OCI-LY1 (cell line): ENCODE measurements around the gene CALHM5.

Experiments
- H2AFZ ChIP-seq: fragments of 200-600 bp; sonication (generic), shearing (Covaris generic); 2 replicates; pipeline ENCODE4 v1.6.0; 2014; ENCODE audit warnings: antibody characterized with exemption, mild to moderate bottlenecking, low read length
- H3F3A ChIP-seq: fragments of 200-600 bp; sonication (generic), shearing (Covaris generic); 2 replicates; pipeline ENCODE4 v1.6.0; 2014; ENCODE audit warnings: mild to moderate bottlenecking, antibody characterized with exemption, low read length, moderate library complexity; ENCODE audit not compliant: insufficient read depth
- H3K27ac ChIP-seq: fragments of 200-600 bp; sonication (generic); 2 replicates; pipeline ENCODE4 v1.5.1; 2014; ENCODE audit warnings: low read length, mixed run types, mild to moderate bottlenecking, low read depth; ENCODE audit not compliant: poor library complexity, severe bottlenecking
- H3K27me3 ChIP-seq: fragments of 200-600 bp; sonication (generic); 2 replicates; pipeline ENCODE4 v1.6.0; 2014; ENCODE audit warnings: antibody characterized with exemption, mild to moderate bottlenecking, low read length, moderate library complexity; ENCODE audit not compliant: insufficient read depth
- H3K36me3 ChIP-seq: fragments of 200-600 bp; sonication (generic); 2 replicates; pipeline ENCODE4 v1.6.1; 2014; ENCODE audit warnings: mild to moderate bottlenecking, antibody characterized with exemption, low read length, moderate library complexity, mixed read lengths; ENCODE audit not compliant: insufficient read depth
- H3K4me1 ChIP-seq: fragments of 200-600 bp; sonication (generic); 2 replicates; pipeline ENCODE4 v1.5.1; 2014; ENCODE audit warnings: mild to moderate bottlenecking, low read length, moderate library complexity; ENCODE audit not compliant: insufficient read depth, severe bottlenecking
- H3K4me2 ChIP-seq: fragments of 200-600 bp; sonication (generic), shearing (Covaris generic); 2 replicates; pipeline ENCODE4 v1.6.1; 2014; ENCODE audit warnings: low read length
- H3K4me3 ChIP-seq: fragments of 200-600 bp; sonication (generic); 2 replicates; pipeline ENCODE4 v1.5.1; 2014; ENCODE audit warnings: low read length, low read depth, mild to moderate bottlenecking, mixed read lengths; ENCODE audit not compliant: poor library complexity, severe bottlenecking
- H3K79me2 ChIP-seq: fragments of 200-600 bp; shearing (Covaris generic); 2 replicates; pipeline ENCODE4 v1.6.1; 2016; ENCODE audit warnings: mixed run types, low read length, mixed read lengths; ENCODE audit not compliant: insufficient read depth
- H3K9ac ChIP-seq: fragments of 200-600 bp; sonication (generic), shearing (Covaris generic); 2 replicates; pipeline ENCODE4 v1.6.1; 2014; ENCODE audit warnings: mild to moderate bottlenecking, low read length, mixed read lengths
- H3K9me2 ChIP-seq: fragments of 200-600 bp; sonication (generic), shearing (Covaris generic); 2 replicates; pipeline ENCODE4 v1.6.1; 2014; ENCODE audit warnings: low read depth, mild to moderate bottlenecking, low read length, mixed read lengths
- H3K9me3 ChIP-seq: fragments of 200-600 bp; shearing (Covaris generic); 2 replicates; pipeline ENCODE4 v1.6.1; 2014; ENCODE audit warnings: low read length, mixed read lengths
- H4K20me1 ChIP-seq: fragments of 200-600 bp; sonication (generic), shearing (Covaris generic); 2 replicates; pipeline ENCODE4 v1.6.0; 2016; ENCODE audit warnings: mild to moderate bottlenecking, low read length; ENCODE audit not compliant: insufficient read depth
- CTCF ChIP-seq: fragments of 200-600 bp; sonication (generic), shearing (Covaris generic); IDR thresholded peaks from 2 replicates; pipeline ENCODE4 v1.5.1; 2017; ENCODE audit warnings: mild to moderate bottlenecking, antibody characterized with exemption, low read length, moderate library complexity, mixed read lengths
- EZH2 ChIP-seq: fragments of 200-600 bp; sonication (generic), shearing (Covaris generic); IDR thresholded peaks from 2 replicates; pipeline ENCODE4 v1.8.0; 2017; ENCODE audit warnings: borderline replicate concordance, mixed run types, mild to moderate bottlenecking, antibody characterized with exemption, low read length, moderate library complexity, mixed read lengths

CALHM5 gene

GRCh38 chr6:116512734-116513133 is 1.3 kb downstream of the CALHM5 start:
- Histone ChIP-seq H3K4me1 (no peaks in the 10 kb centered on the region), H3K79me2 (no peaks in the 10 kb centered on the region), H3K27ac (no peak overlapping the region), H3K4me3 (no peak overlapping the region), H4K20me1 (no peaks in the 10 kb centered on the region), H3K27me3 (no peaks in the 10 kb centered on the region; the same call in 1 of the 2 replicates), H3K36me3 (no peaks in the 10 kb centered on the region), H3K4me2 (no peak overlapping the region), H3K9me2 (no peaks in the 10 kb centered on the region), H3K9me3 (no peaks in the 10 kb centered on the region), H3K9ac (no peak overlapping the region), H3F3A (no peaks in the 10 kb centered on the region), H2AFZ (no peak overlapping the region)
- TF ChIP-seq CTCF (no peak), EZH2 (no peak)

DNA sequence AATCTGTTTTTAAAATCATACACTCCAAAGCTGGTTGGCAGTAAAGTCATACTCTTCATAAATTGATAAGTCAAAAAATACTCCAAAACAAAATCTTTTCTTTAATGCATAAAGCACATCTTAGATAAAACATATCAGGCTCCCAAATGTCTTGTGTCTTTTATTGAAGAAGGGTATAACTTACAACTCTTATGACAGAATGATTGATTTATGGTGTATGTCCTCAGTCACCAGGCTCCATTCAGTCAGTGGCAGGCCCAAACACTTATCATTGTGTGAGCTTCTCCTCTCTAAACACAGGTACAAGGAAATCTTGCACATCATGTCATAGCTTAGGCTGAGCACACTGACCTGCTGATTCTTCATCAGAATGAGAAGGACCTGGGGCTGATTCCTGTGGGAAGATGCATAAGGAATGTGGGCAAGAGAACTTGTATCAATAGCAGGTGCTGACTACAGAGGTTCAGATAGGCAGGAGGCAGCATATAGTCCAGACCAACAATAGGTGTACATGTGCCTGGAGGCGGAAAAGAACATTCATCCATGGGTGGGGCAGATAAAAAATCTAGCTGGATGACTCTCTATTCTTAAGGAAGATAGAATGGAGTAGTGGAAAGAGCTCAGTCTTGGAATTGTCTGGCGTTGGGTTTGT is 1.9 kb downstream of the CALHM5 start:
- H3K36me3 ChIP-seq, result no peaks in the 10 kb centered on the region
- H3K27ac ChIP-seq, result no peak overlapping the region
- no peak for TF ChIP-seq CTCF
- TF ChIP-seq EZH2, result no peak
- H3K9me2 ChIP-seq, result no peaks in the 10 kb centered on the region
- no peaks in the 10 kb centered on the region for H3K9me3 ChIP-seq
- H3K27me3 ChIP-seq, result no peaks in the 10 kb centered on the region; the same call in 1 of the 2 replicates
- H3K9ac ChIP-seq, result no peak overlapping the region
- H3K79me2 ChIP-seq, result no peaks in the 10 kb centered on the region
- H3F3A ChIP-seq, result no peaks in the 10 kb centered on the region
- H3K4me1 ChIP-seq, result no peaks in the 10 kb centered on the region
- no peaks in the 10 kb centered on the region for H4K20me1 ChIP-seq
- H2AFZ ChIP-seq, result no peak overlapping the region
- H3K4me2 ChIP-seq, result no peak overlapping the region
- no peak overlapping the region for H3K4me3 ChIP-seq

- no peaks in the 10 kb centered on the region for H4K20me1 ChIP-seq
- no peaks in the 10 kb centered on the region for H3K9me3 ChIP-seq
- H3K4me2 ChIP-seq, result no peak overlapping the region
- no peaks in the 10 kb centered on the region for H3K79me2 ChIP-seq
- H3K9me2 ChIP-seq, result no peaks in the 10 kb centered on the region
- TF ChIP-seq CTCF, result no peak
- no peak for TF ChIP-seq EZH2
- no peak overlapping the region for H2AFZ ChIP-seq
- H3K27me3 ChIP-seq, result no peaks in the 10 kb centered on the region; the same call in 1 of the 2 replicates
- H3K4me3 ChIP-seq, result no peak overlapping the region
- no peaks in the 10 kb centered on the region for H3K36me3 ChIP-seq
- H3K4me1 ChIP-seq, result no peaks in the 10 kb centered on the region
- H3K27ac ChIP-seq, result no peak overlapping the region
- H3F3A ChIP-seq, result no peaks in the 10 kb centered on the region
- no peak overlapping the region for H3K9ac ChIP-seq
Observed at GRCh38 chr6:116514111-116514510, 2.7 kb downstream of the CALHM5 start.
